Vagina (tissue), 2 donors: Measurements from ENCODE around the gene FAM13B.

Experiments used
- CTCF ChIP-seq, 3 experiments: fragments of 450-650 bp in 2 of 3; fragments of 200-600 bp in 1 of 3; sonication (generic) in 1 of 3; IDR thresholded peaks; one replicate each; pipeline ENCODE4 v1.5.1; 2017 to 2019; ENCODE audit warnings: antibody characterized with exemption in 3 of 3, mild to moderate bottlenecking in 2 of 3, moderate library complexity in 2 of 3
- POLR2AphosphoS5 ChIP-seq, 2 donors: sonication (generic); formaldehyde crosslinking; IDR thresholded peaks; one replicate each; pipeline ENCODE4 v1.9.0; 2017; ENCODE audit warnings: antibody characterized with exemption in 2 of 2, mild to moderate bottlenecking in 2 of 2, low read depth in 1 of 2; ENCODE audit not compliant: insufficient read depth in 1 of 2

- TF ChIP-seq POLR2AphosphoS5 (IDR thresholded peaks at IDR 0.05; ENCODE audit: insufficient read depth in 1 of 2, low read depth in 1 of 2) (no peak), CTCF (IDR thresholded peaks at IDR 0.05) (no peak)
Observed at GRCh38 chr5:138067945-138068344, 35.1 kb upstream of the FAM13B start.
